SK-N-MC (cell line): Measurements from ENCODE around the gene PPOX.

Experiments
- EZH2 ChIP-seq: fragments of 200-600 bp; sonication (generic); IDR thresholded peaks from one replicate; pipeline ENCODE4 v1.6.1; 2017; ENCODE audit warnings: antibody characterized with exemption
- FOXP2 ChIP-seq: optimal IDR thresholded peaks from 2 replicates; pipeline ENCODE3; 2011; ENCODE audit warnings: mild to moderate bottlenecking, moderate library complexity; ENCODE audit not compliant: insufficient read depth; ENCODE audit errors: extremely low read length, control extremely low read depth

DNA sequence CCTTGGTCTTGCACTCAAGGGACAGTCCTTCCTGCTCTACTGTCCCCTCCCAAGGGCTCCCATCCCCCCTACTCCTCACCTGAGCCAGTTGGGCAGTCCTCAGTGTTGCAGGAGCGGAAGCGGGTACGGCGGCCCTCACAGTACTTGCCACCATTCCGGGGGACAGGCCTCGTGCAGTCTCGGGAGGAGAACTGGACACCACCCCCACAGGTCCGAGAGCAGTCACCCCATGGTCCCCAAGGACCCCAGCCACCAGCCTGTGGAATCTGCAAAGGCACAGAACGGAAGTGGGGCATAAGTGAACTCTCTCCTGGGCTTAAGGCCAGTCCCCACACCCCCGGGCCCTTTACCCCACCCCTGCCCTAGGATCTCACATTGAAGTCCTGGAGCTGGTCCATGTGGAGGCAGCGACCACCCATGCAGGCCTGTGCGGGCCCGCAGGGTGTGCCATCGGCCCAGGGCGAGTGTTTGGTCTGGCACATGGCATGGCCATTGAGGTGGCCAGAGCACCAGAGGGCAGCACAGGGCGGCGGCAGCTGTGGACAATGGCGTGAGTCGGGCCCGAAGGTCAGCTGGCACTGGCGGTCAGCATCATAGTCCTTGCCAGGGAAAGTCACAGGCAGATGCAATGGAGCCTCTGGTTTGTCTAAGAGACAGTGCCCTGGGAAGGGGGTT, 27.5 kb downstream of the PPOX start:
- TF ChIP-seq FOXP2 = no peak
- no peak for TF ChIP-seq EZH2
